Panc1 (cell line): ENCODE data around the gene PEX16. TPM values are rescaled to one million over a fixed set of nuclear protein-coding genes. Genes with fewer than 3 reads are reported as not detected.

Experiments
- ATAC-seq: fragments of 200-7000 bp; cut with Tn5 transposase; 2 replicates; pipeline ENCODE4 v1.9.1; 2020; ENCODE audit warnings: mild to moderate bottlenecking, moderate library complexity
- BruUV-seq: library from RNA; stranded (reverse); fragments of 400-500 nt; replicated peaks from 2 replicates; lab custom pipeline; 2021; lab: Mats Ljungman, UMichigan
- CTCF ChIA-PET: fragments of 300-600 bp; sonication (Branson Sonifier 250); formaldehyde crosslinking; loops from one replicate; lab custom pipeline; 2022; ENCODE audit warnings: antibody characterized with exemption; lab: Charles Lee
- POLR2A ChIA-PET: fragments of 300-600 bp; sonication (Branson Sonifier 250); formaldehyde crosslinking; loops from one replicate; lab custom pipeline; 2022; ENCODE audit warnings: antibody characterized with exemption; lab: Charles Lee
- DNase-seq: peaks from one replicate; pipeline ENCODE4 v3.0.0-alpha.2; 2010; ENCODE audit warnings: low read depth, low spot score
- H3K27ac ChIP-seq: 2 replicates; pipeline ENCODE4 v1.5.1; 2011; ENCODE audit warnings: mild to moderate bottlenecking, low read length, inconsistent platforms
- H3K27me3 ChIP-seq: fragments of 200-500 bp; sonication (Bioruptor generic); 2 replicates; pipeline ENCODE4 v1.6.0; 2014; ENCODE audit warnings: low read length, inconsistent platforms; ENCODE audit not compliant: control insufficient read depth, insufficient read depth
- H3K36me3 ChIP-seq: fragments of 200-500 bp; sonication (Bioruptor generic); 2 replicates; pipeline ENCODE4 v1.5.1; 2014; ENCODE audit warnings: inconsistent platforms, mild to moderate bottlenecking, low read length, moderate library complexity; ENCODE audit not compliant: control insufficient read depth, insufficient read depth
- H3K4me1 ChIP-seq: 2 replicates; pipeline ENCODE4 v1.5.1; 2011; ENCODE audit warnings: inconsistent platforms, mild to moderate bottlenecking, low read length, moderate library complexity; ENCODE audit not compliant: control insufficient read depth, insufficient read depth
- H3K4me3 ChIP-seq, 2 experiments: 2 replicates each; pipeline ENCODE4 v1.5.1; 2011 to 2012; ENCODE audit warnings: low read depth in 2 of 2, low read length in 2 of 2, mild to moderate bottlenecking in 2 of 2, inconsistent platforms in 1 of 2, moderate library complexity in 1 of 2
- H3K9me3 ChIP-seq: fragments of 200-500 bp; sonication (Bioruptor generic); 2 replicates; pipeline ENCODE4 v1.5.1; 2014; ENCODE audit warnings: low read depth, mild to moderate bottlenecking, inconsistent platforms, low read length, moderate library complexity; ENCODE audit not compliant: control insufficient read depth, insufficient read depth
- CTCF ChIP-seq: fragments of 450-650 bp; IDR thresholded peaks from 2 replicates; pipeline ENCODE4 v1.5.1; 2017; ENCODE audit warnings: mild to moderate bottlenecking
- POLR2AphosphoS5 ChIP-seq: IDR thresholded peaks from 2 replicates; pipeline ENCODE4 v1.6.1; 2012; ENCODE audit warnings: mild to moderate bottlenecking, low read depth, low read length, moderate library complexity
- REST ChIP-seq, 2 experiments: IDR thresholded peaks; 2 replicates each; pipeline ENCODE4 v1.6.1; 2011 to 2012; ENCODE audit warnings: low read depth in 2 of 2, control low read depth in 1 of 2, low read length in 1 of 2, mild to moderate bottlenecking in 1 of 2, moderate library complexity in 1 of 2; ENCODE audit not compliant: insufficient read depth in 1 of 2
- SIN3A ChIP-seq: IDR thresholded peaks from 2 replicates; pipeline ENCODE4 v1.6.1; 2012; ENCODE audit warnings: low read depth, mild to moderate bottlenecking, low read length, moderate library complexity, borderline replicate concordance; ENCODE audit not compliant: insufficient read depth
- TCF7L2 ChIP-seq: IDR thresholded peaks from 2 replicates; pipeline ENCODE4 v1.6.1; 2011; ENCODE audit warnings: mild to moderate bottlenecking, low read depth, low read length, inconsistent platforms
- in situ Hi-C: cut with HindIII; loops from 2 replicates; pipeline ENCODE4 v1.10.0; 2016; ENCODE audit warnings: low sequenced_read_pairs, low pct_unique_long_range_greater_than_20kb
- intact Hi-C: fragments of 100-400 bp; cut with micrococcal nuclease; formaldehyde crosslinking; loops from one replicate; pipeline ENCODE4 v1.10.0; 2022; ENCODE audit not compliant: unreplicated experiment
- total RNA-seq: library from RNA; stranded (reverse); gene quantifications from one replicate; pipeline ENCODE4 v1.2.1, GENCODE V29; 2021; ENCODE audit not compliant: unreplicated experiment

PEX16 gene
- total RNA-seq, 1 experiment from 2014 or later, result 37.5 TPM

GRCh38 chr11:45932217-45932616, 14.5 kb upstream of the PEX16 start:
- H3K36me3 ChIP-seq, result peaks cover 11% of the 10 kb centered on the region
- ChIA-PET CTCF (no interaction called here), POLR2A (no interaction called here)
- intact Hi-C loops (no loop called here), in situ Hi-C loops (no loop called here)
- H3K9me3 ChIP-seq, result no peaks in the 10 kb centered on the region
- H3K27ac ChIP-seq, result no peak overlapping the region
- no peak overlapping the region for H3K4me3 ChIP-seq
- H3K27me3 ChIP-seq, result no peaks in the 10 kb centered on the region
- TF ChIP-seq CTCF (no peak), TCF7L2 (no peak), SIN3A (no peak), REST (IDR thresholded peaks at IDR 0.05; ENCODE audit: insufficient read depth in 1 of 2, low read depth in 2 of 2, low read length in 1 of 2) (no peak), POLR2AphosphoS5 (no peak)
- ATAC-seq (no peak), DNase-seq (no peak)
- BruUV-seq, result no TSS peak
- no peaks in the 10 kb centered on the region for H3K4me1 ChIP-seq

- DNase-seq, result no peak
- TF ChIP-seq CTCF (no peak), SIN3A (no peak), POLR2AphosphoS5 (no peak), TCF7L2 (no peak), REST (IDR thresholded peaks at IDR 0.05; ENCODE audit: insufficient read depth in 1 of 2, low read depth in 2 of 2, low read length in 1 of 2) (no peak)
- intact Hi-C loops (no loop called here), in situ Hi-C loops (no loop called here)
- no peaks in the 10 kb centered on the region for H3K4me1 ChIP-seq
- BruUV-seq, result no TSS peak
- no peaks in the 10 kb centered on the region for H3K9me3 ChIP-seq
- H3K4me3 ChIP-seq, result no peak overlapping the region
- peaks cover 11% of the 10 kb centered on the region for H3K36me3 ChIP-seq
- H3K27me3 ChIP-seq, result no peaks in the 10 kb centered on the region
- ChIA-PET CTCF (no interaction called here), POLR2A (no interaction called here)
- no peak for ATAC-seq
- no peak overlapping the region for H3K27ac ChIP-seq
Measured at GRCh38 chr11:45931739-45932138, 14.1 kb upstream of the PEX16 start.
